Osteocyte (in vitro differentiated cells): Measurements from ENCODE around the gene MAPK7. TPM values are rescaled to one million over a fixed set of nuclear protein-coding genes. Genes with fewer than 3 reads are reported as not detected.

ENCODE experiments used
- DNase-seq: peaks from one replicate; pipeline ENCODE4 v3.0.0; 2021; ENCODE audit warnings: mixed read lengths; ENCODE audit not compliant: unreplicated experiment; ENCODE audit errors: extremely low spot score
- H3K27ac Mint-ChIP-seq: one replicate; pipeline ENCODE4 v1.8.0; 2021; ENCODE audit warnings: mild to moderate bottlenecking, mixed read lengths; ENCODE audit not compliant: unreplicated experiment
- H3K27me3 Mint-ChIP-seq: one replicate; pipeline ENCODE4 v1.8.0; 2021; ENCODE audit warnings: mixed read lengths; ENCODE audit not compliant: unreplicated experiment
- H3K36me3 Mint-ChIP-seq: one replicate; pipeline ENCODE4 v1.8.0; 2021; ENCODE audit warnings: mixed read lengths; ENCODE audit not compliant: unreplicated experiment
- H3K4me1 Mint-ChIP-seq: one replicate; pipeline ENCODE4 v1.8.0; 2021; ENCODE audit warnings: mixed read lengths; ENCODE audit not compliant: unreplicated experiment
- H3K4me3 Mint-ChIP-seq: one replicate; pipeline ENCODE4 v1.8.0; 2021; ENCODE audit warnings: mild to moderate bottlenecking, moderate library complexity, mixed read lengths; ENCODE audit not compliant: unreplicated experiment
- H3K9me3 Mint-ChIP-seq: one replicate; pipeline ENCODE4 v1.8.0; 2021; ENCODE audit warnings: mixed read lengths; ENCODE audit not compliant: unreplicated experiment
- total RNA-seq: library from RNA; stranded (reverse); gene quantifications from 2 replicates; pipeline ENCODE4 v1.2.1, GENCODE V29; 2021
- TF ChIP-seq, protein P1 (sequence below): fragments of 200-600 bp; sonication (generic); IDR thresholded peaks from 2 replicates; pipeline ENCODE4 v1.5.0; 2021; ENCODE audit warnings: antibody characterized with exemption, mild to moderate bottlenecking, moderate library complexity

MAPK7 gene
- total RNA-seq, 1 donor from 2014 or later, result 37.1 TPM

DNA sequence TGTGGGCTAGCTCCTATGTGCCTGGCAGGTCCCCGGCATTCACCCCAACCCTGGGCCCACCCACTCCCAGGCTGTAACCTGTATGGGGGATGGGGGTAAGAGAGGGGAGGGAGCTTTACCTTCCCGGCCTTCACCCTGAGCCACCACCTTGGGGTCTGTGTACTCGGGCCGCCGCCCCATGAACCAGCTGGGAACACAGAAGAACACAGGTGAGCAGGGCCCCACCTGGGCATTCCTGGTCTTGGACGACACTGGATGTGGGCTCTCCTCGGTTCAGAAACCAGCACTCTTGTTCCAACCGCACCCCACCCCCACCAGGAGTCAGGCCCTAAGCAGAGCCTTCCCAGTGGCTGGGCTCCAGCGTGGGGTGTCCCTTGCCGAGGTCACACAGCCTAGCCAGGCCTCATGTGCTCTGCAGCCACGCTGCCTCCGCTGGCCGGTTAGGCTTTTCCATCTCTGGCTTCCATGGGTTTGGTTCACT, 34.6 kb upstream of the MAPK7 start:
- Mint-ChIP-seq H3K36me3 (no peaks in the 10 kb centered on the region), H3K9me3 (no peaks in the 10 kb centered on the region), H3K27ac (no peak overlapping the region), H3K4me3 (no peak overlapping the region), H3K4me1 (peaks cover 42% of the 10 kb centered on the region), H3K27me3 (no peaks in the 10 kb centered on the region)
- TF ChIP-seq, protein P1, sequence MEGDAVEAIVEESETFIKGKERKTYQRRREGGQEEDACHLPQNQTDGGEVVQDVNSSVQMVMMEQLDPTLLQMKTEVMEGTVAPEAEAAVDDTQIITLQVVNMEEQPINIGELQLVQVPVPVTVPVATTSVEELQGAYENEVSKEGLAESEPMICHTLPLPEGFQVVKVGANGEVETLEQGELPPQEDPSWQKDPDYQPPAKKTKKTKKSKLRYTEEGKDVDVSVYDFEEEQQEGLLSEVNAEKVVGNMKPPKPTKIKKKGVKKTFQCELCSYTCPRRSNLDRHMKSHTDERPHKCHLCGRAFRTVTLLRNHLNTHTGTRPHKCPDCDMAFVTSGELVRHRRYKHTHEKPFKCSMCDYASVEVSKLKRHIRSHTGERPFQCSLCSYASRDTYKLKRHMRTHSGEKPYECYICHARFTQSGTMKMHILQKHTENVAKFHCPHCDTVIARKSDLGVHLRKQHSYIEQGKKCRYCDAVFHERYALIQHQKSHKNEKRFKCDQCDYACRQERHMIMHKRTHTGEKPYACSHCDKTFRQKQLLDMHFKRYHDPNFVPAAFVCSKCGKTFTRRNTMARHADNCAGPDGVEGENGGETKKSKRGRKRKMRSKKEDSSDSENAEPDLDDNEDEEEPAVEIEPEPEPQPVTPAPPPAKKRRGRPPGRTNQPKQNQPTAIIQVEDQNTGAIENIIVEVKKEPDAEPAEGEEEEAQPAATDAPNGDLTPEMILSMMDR, result no peak
- no peak for DNase-seq

DNA sequence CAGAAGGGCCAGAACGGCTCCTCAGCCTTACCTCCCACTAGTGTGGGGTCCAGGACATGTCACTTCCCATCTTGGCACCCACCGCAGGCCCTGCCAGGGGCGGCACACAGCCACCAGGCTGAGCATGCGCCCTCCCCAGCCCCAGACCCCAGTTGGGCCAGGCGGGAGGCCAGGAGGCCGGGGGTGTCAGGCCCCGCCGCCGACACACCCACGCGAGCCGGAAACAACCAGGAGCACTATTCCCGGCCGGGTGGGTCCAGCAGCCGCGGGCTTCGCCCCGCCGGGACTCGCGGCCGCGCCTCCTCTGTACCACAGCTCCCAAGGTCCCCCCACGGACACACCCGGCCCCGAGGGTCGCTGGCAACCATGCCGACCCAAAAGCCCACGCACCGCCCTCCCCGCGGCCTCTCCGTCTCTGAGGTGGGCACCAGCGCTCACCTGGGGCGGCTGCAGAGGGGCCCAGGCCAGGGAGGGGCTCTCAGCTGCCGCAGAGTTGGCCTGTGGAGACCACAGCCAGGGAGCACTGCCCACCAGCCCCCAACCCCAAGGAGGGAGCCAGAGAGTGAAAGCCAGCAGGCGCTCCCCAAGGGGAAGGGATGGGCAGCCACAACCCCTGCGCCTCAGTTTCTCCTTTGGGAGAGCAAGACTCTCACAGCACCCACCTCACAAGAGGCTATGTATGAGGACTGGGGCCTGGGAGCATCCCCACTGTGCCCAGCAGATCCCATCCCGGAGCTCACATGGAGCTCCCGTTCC, 33.8 kb upstream of the MAPK7 start:
- TF ChIP-seq, protein P1, result no peak
- Mint-ChIP-seq H3K4me3 (no peak overlapping the region), H3K4me1 (peaks cover 42% of the 10 kb centered on the region)

DNA sequence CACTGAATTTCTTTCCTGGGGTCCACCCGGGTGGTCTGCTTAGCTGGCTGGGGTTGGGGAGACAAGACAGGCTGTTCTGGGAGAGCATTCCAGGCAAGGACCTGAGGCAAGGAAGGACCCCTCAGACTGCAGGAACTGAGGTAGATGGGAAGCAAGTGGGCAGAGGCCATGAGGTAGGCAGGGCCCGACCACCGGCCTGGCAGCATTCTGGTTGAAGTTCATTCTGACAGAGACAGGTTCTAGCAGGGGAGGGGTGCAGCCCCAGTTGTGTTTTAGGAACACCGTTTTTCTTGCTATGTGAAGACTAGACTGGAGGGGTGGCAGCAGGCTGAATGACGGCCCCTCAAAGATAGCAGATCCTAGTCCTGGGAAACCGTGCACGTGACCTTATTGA, 33.2 kb upstream of the MAPK7 start:
- peaks cover 2% of the 10 kb centered on the region for H3K36me3 Mint-ChIP-seq
- H3K27ac Mint-ChIP-seq, result peak overlapping the region; percentile 44
- peaks cover 42% of the 10 kb centered on the region for H3K4me1 Mint-ChIP-seq
- DNase-seq, result no peak
- TF ChIP-seq, protein P1, result no peak
- no peaks in the 10 kb centered on the region for H3K9me3 Mint-ChIP-seq
- no peak overlapping the region for H3K4me3 Mint-ChIP-seq
- no peaks in the 10 kb centered on the region for H3K27me3 Mint-ChIP-seq

More for the DNA sequence above, 33.8 kb upstream of the MAPK7 start:
- no peak for DNase-seq
- no peaks in the 10 kb centered on the region for H3K9me3 Mint-ChIP-seq
- no peaks in the 10 kb centered on the region for H3K27me3 Mint-ChIP-seq
- no peaks in the 10 kb centered on the region for H3K36me3 Mint-ChIP-seq
- no peak overlapping the region for H3K27ac Mint-ChIP-seq

DNA sequence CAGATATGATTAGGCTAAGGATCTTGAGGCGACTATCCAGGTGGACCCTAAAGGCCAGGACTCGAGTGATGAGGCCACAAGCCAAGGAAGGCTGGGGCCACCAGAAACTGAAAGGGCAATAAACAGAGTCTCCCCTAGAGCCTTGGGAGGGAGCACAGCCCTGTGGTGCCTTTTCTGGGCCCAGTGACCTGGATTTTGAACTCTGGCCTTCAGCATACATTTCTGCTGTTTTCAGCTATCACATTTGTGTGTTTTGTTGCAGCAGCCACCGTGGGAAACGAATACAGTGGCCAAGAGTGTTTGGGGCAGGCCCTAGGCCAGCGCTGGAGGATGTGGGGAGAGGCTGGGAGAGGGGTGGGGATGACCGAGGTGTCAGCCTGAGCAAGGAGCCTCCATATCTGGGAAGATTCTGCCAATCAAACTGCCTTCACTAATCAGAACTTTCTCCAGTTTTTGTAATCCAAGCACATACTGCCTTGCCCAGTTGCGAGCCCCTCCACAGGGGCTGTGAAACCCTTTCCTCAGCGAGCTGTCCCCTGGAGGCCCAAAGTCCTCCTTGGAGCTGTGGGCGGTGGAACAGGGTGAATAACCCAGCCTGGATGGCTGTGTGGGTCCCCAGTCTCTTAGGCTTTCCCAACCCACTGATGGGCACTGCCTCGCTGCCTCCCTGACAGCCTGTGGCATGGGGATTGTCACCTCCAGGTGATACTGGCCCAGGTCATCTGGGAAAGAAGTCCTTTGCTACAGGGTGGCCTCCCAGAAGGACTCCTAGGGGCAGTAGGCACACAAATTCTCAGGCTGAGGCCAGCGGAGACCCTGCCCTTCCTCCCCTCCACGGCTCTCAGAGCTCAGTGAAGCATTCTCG, 32.6 kb upstream of the MAPK7 start:
- no peak overlapping the region for H3K4me3 Mint-ChIP-seq
- TF ChIP-seq, protein P1, result no peak
- H3K27me3 Mint-ChIP-seq, result no peaks in the 10 kb centered on the region
- peaks cover 42% of the 10 kb centered on the region for H3K4me1 Mint-ChIP-seq
- peak overlapping the region; percentile 88 for H3K27ac Mint-ChIP-seq
- DNase-seq, result no peak
- no peaks in the 10 kb centered on the region for H3K9me3 Mint-ChIP-seq
- peaks cover 2% of the 10 kb centered on the region for H3K36me3 Mint-ChIP-seq
